ENCODE measurements around the gene HEXB. TPM values are rescaled to one million over a fixed set of nuclear protein-coding genes. Genes with fewer than 3 reads are reported as not detected.
A peak's percentile ranks its signal among the peaks of the same experiment; 100 is the strongest.

Gene HEXB
- 220 and 264 TPM in 2 replicates for total RNA-seq

GRCh38 chr5:74684900-74685851 lies at the start of gene HEXB:
TSS of gene HEXB (plus strand) at chr5:74685233. CDS start at chr5:74685261, 28 bp downstream.
- DNase-seq (ENCODE audit: low read depth) (peak; percentile 59), FAIRE-seq (no peak)

GRCh38 chr5:74636149-74636548 lies 48.9 kb upstream of the HEXB start:
- no peak for DNase-seq (ENCODE audit: low read depth)
- TF ChIP-seq, protein P1, sequence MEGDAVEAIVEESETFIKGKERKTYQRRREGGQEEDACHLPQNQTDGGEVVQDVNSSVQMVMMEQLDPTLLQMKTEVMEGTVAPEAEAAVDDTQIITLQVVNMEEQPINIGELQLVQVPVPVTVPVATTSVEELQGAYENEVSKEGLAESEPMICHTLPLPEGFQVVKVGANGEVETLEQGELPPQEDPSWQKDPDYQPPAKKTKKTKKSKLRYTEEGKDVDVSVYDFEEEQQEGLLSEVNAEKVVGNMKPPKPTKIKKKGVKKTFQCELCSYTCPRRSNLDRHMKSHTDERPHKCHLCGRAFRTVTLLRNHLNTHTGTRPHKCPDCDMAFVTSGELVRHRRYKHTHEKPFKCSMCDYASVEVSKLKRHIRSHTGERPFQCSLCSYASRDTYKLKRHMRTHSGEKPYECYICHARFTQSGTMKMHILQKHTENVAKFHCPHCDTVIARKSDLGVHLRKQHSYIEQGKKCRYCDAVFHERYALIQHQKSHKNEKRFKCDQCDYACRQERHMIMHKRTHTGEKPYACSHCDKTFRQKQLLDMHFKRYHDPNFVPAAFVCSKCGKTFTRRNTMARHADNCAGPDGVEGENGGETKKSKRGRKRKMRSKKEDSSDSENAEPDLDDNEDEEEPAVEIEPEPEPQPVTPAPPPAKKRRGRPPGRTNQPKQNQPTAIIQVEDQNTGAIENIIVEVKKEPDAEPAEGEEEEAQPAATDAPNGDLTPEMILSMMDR (IDR thresholded peaks at IDR 0.05; ENCODE audit: insufficient read depth, low read length, severe bottlenecking) = no peak
- Histone ChIP-seq H3K36me3 (ENCODE audit: control insufficient read depth, insufficient read depth, low read length) (peaks cover 14% of the 10 kb centered on the region), H3K27me3 (ENCODE audit: control insufficient read depth, insufficient read depth, low read length) (no peaks in the 10 kb centered on the region), H3K4me3 (ENCODE audit: low read depth, low read length) (no peak overlapping the region)
- no peak for FAIRE-seq

More at GRCh38 chr5:74684900-74685851, at the start of gene HEXB:
- Histone ChIP-seq H3K36me3 (ENCODE audit: control insufficient read depth, insufficient read depth, low read length) (peaks cover 1% of the 10 kb centered on the region), H3K4me3 (ENCODE audit: low read depth, low read length) (peak within 1 kb of the TSS; percentile 90), H3K27me3 (ENCODE audit: control insufficient read depth, insufficient read depth, low read length) (no peaks in the 10 kb centered on the region)
- TF ChIP-seq, protein P1 (IDR thresholded peaks at IDR 0.05; ENCODE audit: insufficient read depth, low read length, severe bottlenecking) = no peak

- H3K36me3 ChIP-seq (ENCODE audit: control insufficient read depth, insufficient read depth, low read length) = peaks cover 14% of the 10 kb centered on the region
- TF ChIP-seq, protein P1 (IDR thresholded peaks at IDR 0.05; ENCODE audit: insufficient read depth, low read length, severe bottlenecking) = no peak
- H3K27me3 ChIP-seq (ENCODE audit: control insufficient read depth, insufficient read depth, low read length) = no peaks in the 10 kb centered on the region
- H3K4me3 ChIP-seq (ENCODE audit: low read depth, low read length) = no peak overlapping the region
- DNase-seq (ENCODE audit: low read depth) = peak; percentile 45
- no peak for FAIRE-seq
These were observed 48.5 kb upstream of the HEXB start for GRCh38 chr5:74636552-74636951.

DNA sequence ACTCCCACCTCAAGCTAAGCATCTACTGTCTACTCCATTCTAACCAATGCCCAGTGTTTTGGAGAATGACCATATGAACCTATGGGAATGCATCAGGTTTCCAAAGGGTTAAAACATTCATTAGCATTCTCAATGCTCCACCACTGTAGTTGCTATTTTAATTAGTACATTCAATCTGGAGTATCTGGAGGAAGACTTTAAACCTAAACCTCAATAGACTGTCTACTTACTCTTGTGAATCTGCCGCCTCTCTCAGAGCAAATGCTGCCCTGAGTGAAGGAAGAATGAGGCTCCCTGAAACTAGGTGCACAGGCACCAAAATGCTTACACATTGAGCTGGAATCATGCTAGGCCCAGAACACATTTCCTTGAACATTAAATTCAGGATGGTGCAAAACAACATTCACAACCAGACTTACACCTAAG lies 46.5 kb upstream of the HEXB start:
- TF ChIP-seq, protein P1 (IDR thresholded peaks at IDR 0.05; ENCODE audit: insufficient read depth, low read length, severe bottlenecking) = no peak
- Histone ChIP-seq H3K36me3 (ENCODE audit: control insufficient read depth, insufficient read depth, low read length) (peaks cover 14% of the 10 kb centered on the region), H3K4me3 (ENCODE audit: low read depth, low read length) (peak overlapping the region; percentile 86), H3K27me3 (ENCODE audit: control insufficient read depth, insufficient read depth, low read length) (no peaks in the 10 kb centered on the region)
- DNase-seq (ENCODE audit: low read depth) (no peak), FAIRE-seq (no peak)

- Histone ChIP-seq H3K4me3 (ENCODE audit: low read depth, low read length) (peak overlapping the region; percentile 86), H3K36me3 (ENCODE audit: control insufficient read depth, insufficient read depth, low read length) (peaks cover 14% of the 10 kb centered on the region), H3K27me3 (ENCODE audit: control insufficient read depth, insufficient read depth, low read length) (no peaks in the 10 kb centered on the region)
- DNase-seq (ENCODE audit: low read depth) (peak; percentile 65), FAIRE-seq (no peak)
- TF ChIP-seq, protein P1 (IDR thresholded peaks at IDR 0.05; ENCODE audit: insufficient read depth, low read length, severe bottlenecking) = no peak
These were observed 45.8 kb upstream of the HEXB start for GRCh38 chr5:74638970-74639806.

All from bronchial epithelial cell (primary cell).